SK-N-MC (cell line): Measurements from ENCODE around the gene CLSTN2.

Experiments
- EZH2 ChIP-seq: fragments of 200-600 bp; sonication (generic); IDR thresholded peaks from one replicate; pipeline ENCODE4 v1.6.1; 2017; ENCODE audit warnings: antibody characterized with exemption
- FOXP2 ChIP-seq: optimal IDR thresholded peaks from 2 replicates; pipeline ENCODE3; 2011; ENCODE audit warnings: mild to moderate bottlenecking, moderate library complexity; ENCODE audit not compliant: insufficient read depth; ENCODE audit errors: extremely low read length, control extremely low read depth
- POLR2AphosphoS5 ChIP-seq: IDR thresholded peaks from 2 replicates; pipeline ENCODE4 v1.6.1; 2012; ENCODE audit warnings: mild to moderate bottlenecking, low read depth, low read length, borderline replicate concordance

GRCh38 chr3:140052771-140053702 lies 118.1 kb downstream of the CLSTN2 start:
- TF ChIP-seq POLR2AphosphoS5 (no peak), EZH2 (no peak), FOXP2 (no peak)
